ENCODE results near the gene TNKS1BP1. TPM values are rescaled to one million over a fixed set of nuclear protein-coding genes. Genes with fewer than 3 reads are reported as not detected.

Gene TNKS1BP1
- total and polyA plus RNA-seq, 9 of the 15 experiments (the other 6 are each of a cell fraction or from before 2014, with no cell fraction given), result 1.1 to 47.2 (median 10.9) TPM

GRCh38 chr11:57255618-57256017 is 69.1 kb downstream of the TNKS1BP1 start:
- FAIRE-seq (no peak), ATAC-seq (no peak), DNase-seq (ENCODE audit: extremely low read depth in 1 of 4, low spot score in 3 of 4) (no peak)
- Histone ChIP-seq H3K79me2 (ENCODE audit: control insufficient read depth, insufficient read depth, low read length) (no peaks in the 10 kb centered on the region), H3K27ac (ENCODE audit: extremely low read depth, low read depth, low read length) (no peak overlapping the region), H2AFZ (ENCODE audit: low read depth, low read length) (no peak overlapping the region), H3K27me3 (ENCODE audit: control insufficient read depth in 2 of 2, insufficient read depth in 2 of 2, low read length in 2 of 2) (no peaks in the 10 kb centered on the region; a peak in 1 of 5 replicates), H3K4me2 (ENCODE audit: insufficient read depth, low read length) (no peak overlapping the region), H4K20me1 (replicated peaks; ENCODE audit: control insufficient read depth, insufficient read depth, low read length) (no peaks in the 10 kb centered on the region), H3K4me3 (no peak overlapping the region), H3K9me1 (ENCODE audit: control insufficient read depth, insufficient read depth, low read length) (no peaks in the 10 kb centered on the region), H3K36me3 (ENCODE audit: control insufficient read depth, insufficient read depth, low read length) (no peaks in the 10 kb centered on the region), H3K4me1 (replicated peaks in 1 of 2; ENCODE audit: control insufficient read depth in 2 of 2, insufficient read depth in 2 of 2, low read length in 2 of 2) (peaks cover 3 to 15% of the 10 kb centered on the region in 2 experiments; a peak in 3 of 5 replicates), H3K9me3 (replicated peaks; ENCODE audit: control insufficient read depth, insufficient read depth, low read depth, low read length) (no peaks in the 10 kb centered on the region), H3K9ac (ENCODE audit: insufficient read depth in 1 of 2, low read depth in 2 of 2, low read length in 2 of 2) (no peak overlapping the region)
- POLR2A ChIA-PET, result no interaction called here
- TF ChIP-seq NR2F6 (CRISPR knock-in tag; IDR thresholded peaks at IDR 0.05) (no peak), BMI1 (IDR thresholded peaks at IDR 0.05; ENCODE audit: low read length) (no peak), ETS1 (conservative IDR thresholded peaks at IDR 0.05; ENCODE audit: control insufficient read depth, low read depth, low read length) (no peak), ZNF639 (CRISPR knock-in tag; conservative IDR thresholded peaks at IDR 0.05 in 1 of 2, IDR thresholded peaks at IDR 0.05 in 1 of 2) (no peak), EWSR1 (IDR thresholded peaks at IDR 0.05; ENCODE audit: borderline replicate concordance, low read depth, partially characterized antibody) (no peak), CHD7 (IDR thresholded peaks at IDR 0.05; ENCODE audit: low read depth, low read length) (no peak), SRSF7 (optimal IDR thresholded peaks at IDR 0.05; ENCODE audit: low read depth, low read length) (no peak)
- CTCF ChIA-PET (ENCODE audit: low intra/inter-chr PET ratio), result no interaction called here
- BruUV-seq (replicated peaks), result no TSS peak
- in situ Hi-C loops (cut with MboI), result loop anchor here (25.0 kb wide), 1 partner anchor 1318 kb away; the partner anchor contains the start of gene OR5I1
- intact Hi-C loops (cut with micrococcal nuclease), result no loop called here
- WGBS (ENCODE audit: insufficient coverage, low coverage, missing lambda C conversion rate), result 0% methylated on average over 1 of the region's 1 CpG

Data from K562 (cell line).